Measurements from ENCODE around the gene CAPN2.
A peak's percentile ranks its signal among the peaks of the same experiment; 100 is the strongest.

The CAPN2 gene

DNA sequence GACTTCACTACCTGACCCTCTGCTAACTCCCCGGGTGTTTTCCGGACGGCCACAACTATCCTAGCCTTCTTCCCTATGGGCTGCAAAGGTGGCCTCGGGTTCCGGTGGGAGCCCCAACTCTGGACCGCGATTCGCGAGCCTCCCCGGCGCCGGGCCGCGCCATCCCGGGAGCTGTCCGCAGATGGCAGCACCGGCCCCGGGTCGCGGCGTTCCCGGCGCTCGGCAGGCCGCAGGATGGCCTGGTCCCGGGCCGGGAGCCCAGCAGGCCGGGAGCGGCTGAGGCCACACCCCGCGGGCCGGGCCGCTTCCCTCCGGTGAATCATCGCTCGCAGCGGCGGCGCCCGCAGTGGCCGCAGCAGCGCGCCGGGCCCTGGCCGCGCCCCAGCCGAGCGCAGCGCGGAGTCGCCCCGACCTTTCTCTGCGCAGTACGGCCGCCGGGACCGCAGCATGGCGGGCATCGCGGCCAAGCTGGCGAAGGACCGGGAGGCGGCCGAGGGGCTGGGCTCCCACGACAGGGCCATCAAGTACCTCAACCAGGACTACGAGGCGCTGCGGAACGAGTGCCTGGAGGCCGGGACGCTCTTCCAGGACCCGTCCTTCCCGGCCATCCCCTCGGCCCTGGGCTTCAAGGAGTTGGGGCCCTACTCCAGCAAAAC, at the start of gene CAPN2:
Gene CAPN2 (plus strand): TSS at position 346 of the 656 bp plus-strand sequence. CDS start 102 bp downstream, at position 448.
- peak in 1 of 4 experiments; percentile 44 for DNase-seq (ENCODE audit: low read depth in 4 of 4, low spot score in 1 of 4)

DNA sequence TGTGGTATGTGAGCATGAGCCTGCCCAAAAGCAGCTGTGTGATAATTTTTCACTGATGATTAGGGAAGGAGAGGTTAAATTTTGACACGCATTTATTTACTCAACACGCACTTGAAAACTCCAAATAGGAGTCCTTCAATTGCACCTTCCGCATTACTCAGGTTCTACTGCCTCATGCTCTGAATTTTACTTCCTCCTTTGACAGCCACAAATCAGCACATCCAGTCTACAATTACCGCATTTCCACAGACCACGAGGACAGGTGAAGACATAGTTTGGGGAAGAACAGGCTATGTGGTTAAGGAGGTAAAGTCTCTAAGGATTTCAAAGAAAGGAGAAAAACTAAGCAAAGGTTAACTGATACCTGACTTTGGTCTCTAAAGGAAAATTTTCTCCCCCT, 49.4 kb upstream of the CAPN2 start:
- DNase-seq (ENCODE audit: low read depth in 4 of 4, low spot score in 1 of 4), result no peak

DNA sequence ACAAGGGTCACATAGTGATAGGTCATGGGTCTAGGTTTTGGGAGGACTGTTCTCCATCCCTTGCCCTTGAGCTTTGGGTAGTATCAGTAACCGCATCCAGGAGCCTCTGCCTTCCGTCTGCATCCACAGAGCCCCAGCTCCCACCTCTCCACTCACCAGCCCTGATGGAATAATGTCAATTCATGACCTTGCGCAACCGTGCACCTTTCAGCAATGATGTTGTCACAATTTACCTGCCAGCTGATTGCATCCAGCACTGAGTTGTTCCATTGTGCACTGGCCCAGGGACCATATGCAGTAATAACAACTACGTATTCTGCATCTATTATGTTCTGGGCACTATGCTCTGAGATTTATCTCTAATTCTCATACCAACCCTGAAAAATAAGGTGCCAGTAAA, 48.2 kb upstream of the CAPN2 start:
- no peak for DNase-seq (ENCODE audit: low read depth in 4 of 4, low spot score in 1 of 4)

DNA sequence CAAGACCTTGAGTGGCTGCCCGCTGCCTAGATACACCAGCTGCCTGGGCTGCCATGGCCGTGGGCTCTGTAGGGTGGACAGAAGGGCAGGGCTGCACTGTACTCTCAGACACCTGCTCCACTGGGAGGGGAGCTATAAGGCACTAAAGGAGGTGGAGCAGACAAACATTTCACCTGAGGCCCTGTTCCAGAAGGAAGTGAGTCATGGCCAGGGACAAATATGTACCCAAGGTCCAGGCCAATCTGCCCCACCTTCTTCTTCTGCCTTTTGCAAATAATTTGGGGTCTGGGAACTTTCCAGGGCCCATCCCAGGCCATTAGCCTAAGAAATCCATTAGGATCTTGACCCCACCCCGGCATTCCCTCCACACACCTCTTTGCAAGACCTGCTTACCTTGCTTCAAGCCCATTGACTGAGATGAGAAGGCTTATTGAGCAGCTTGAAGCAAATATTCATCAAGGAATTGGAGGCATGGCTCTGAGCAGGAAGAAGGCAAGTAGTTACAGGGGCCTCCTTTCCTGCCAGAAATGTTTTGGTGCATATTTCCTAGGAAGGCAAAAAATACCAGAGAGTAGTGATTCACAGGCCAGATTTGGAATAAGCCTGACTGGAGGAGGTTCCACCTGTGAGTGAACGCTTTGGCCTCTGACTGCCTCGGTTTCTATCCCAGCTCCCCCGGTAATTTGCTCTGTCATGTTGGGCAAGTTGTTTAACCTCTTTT, 46.6 kb upstream of the CAPN2 start, which contains the start of gene CAPN8:
Gene CAPN8 (minus strand): TSS at position 110 of the 721 bp plus-strand sequence. CDS start 55 bp downstream, at position 55.
- DNase-seq (ENCODE audit: low read depth in 4 of 4, low spot score in 1 of 4), result no peak

DNA sequence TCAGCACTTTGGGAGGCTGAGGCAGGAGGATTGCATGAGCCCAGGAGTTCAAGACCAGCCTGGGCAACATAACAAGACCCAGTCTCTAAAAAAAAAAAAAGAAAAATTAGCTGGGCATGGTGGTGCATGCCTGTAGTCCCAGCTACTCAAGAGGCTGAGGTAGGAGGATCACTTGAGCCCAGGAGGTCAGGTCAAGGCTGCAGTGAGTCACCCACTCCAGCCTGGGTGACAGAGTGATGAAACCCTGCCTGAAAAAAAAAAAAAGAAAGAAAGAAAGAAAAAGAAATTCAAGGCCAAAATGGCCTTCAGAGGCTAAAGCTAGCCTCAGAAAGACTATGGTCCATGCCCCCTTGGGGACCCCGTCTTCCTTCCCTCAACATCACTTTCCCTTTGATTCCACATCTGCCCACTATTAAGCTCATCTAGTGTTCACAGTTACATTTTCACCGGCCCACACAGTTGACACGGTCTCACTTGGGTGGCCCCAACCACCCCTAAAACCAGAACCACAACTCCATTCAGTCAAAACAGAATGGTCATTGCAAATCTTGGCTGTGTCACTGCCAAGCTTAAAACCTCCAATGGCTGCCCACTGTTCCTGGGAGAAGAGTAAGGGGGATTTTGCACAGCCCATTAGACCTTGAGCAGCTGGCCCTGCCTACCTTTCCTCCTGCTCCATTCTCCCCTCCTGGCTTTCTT, 44.7 kb upstream of the CAPN2 start:
- no peak for DNase-seq (ENCODE audit: low read depth in 4 of 4, low spot score in 1 of 4)

DNA sequence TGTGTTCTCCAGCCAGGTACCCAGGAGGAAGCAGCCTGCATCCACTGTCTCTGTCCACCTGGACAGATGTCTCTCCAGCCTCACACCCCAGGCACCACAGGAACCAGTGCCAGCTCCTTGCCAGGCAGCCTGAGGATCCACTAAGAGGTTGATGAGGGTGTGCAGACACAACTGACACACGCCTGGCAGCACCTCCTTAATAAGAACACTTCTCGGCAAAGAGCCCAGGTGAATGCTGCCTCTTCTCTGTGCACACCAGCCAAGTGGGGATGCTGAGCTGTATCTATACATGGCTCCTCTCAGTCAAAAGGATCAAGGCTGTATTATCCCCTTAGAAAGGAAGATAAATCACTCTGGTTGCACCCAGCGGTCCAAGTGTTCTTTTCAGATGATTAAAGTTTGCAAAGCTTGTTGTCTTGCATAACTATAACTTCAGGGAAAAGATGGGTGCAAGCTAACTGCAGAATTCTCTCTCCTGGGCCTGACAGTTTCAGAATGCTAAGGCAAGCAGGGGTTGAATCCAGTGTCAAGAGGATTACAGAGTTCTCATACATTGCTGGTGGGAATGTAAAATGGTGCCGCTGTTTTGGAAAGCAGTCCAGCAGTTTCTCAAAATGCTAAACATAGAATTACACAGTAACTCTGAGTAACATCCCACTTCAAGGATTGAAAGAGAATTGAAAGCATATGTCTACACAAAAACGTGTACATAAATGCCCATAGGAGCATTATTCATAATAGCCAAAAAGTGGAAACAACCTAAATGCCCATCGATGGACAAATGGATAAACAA, 43.1 kb upstream of the CAPN2 start:
- no peak for DNase-seq (ENCODE audit: low read depth in 4 of 4, low spot score in 1 of 4)

DNA sequence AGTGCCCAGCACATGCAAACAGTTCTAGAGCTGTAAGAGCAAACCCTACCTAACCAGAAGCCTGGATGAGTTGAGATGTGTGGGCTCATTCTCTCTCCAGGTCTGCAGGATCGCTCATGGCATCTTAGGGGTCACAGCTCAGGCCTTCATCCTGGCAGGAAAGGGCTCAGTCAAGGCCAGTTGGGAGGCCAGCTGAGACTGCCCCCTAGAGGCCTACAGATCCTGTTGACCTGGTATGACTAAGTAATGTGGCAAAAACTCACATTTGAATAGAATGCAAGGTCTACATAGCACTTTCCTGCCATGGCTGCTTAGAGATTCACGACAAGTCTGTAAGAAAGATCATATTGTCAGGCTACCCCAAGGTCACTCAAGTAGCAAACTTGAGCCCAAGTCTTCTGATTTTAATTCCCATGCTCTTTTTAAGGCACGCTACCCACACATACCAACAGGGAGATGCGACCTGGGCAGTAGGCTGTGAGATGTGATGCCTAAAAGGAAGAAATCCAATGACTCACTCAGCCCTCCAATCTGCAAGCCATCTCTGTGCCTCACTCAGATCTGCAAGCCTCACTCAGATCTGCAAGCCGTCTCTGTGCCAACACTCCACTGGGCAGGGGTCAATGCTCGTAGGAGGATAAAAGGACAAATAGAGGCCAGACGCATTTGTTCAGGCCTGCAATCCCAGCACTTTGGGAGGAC, 41.7 kb upstream of the CAPN2 start:
- no peak for DNase-seq (ENCODE audit: low read depth in 4 of 4, low spot score in 1 of 4)

DNA sequence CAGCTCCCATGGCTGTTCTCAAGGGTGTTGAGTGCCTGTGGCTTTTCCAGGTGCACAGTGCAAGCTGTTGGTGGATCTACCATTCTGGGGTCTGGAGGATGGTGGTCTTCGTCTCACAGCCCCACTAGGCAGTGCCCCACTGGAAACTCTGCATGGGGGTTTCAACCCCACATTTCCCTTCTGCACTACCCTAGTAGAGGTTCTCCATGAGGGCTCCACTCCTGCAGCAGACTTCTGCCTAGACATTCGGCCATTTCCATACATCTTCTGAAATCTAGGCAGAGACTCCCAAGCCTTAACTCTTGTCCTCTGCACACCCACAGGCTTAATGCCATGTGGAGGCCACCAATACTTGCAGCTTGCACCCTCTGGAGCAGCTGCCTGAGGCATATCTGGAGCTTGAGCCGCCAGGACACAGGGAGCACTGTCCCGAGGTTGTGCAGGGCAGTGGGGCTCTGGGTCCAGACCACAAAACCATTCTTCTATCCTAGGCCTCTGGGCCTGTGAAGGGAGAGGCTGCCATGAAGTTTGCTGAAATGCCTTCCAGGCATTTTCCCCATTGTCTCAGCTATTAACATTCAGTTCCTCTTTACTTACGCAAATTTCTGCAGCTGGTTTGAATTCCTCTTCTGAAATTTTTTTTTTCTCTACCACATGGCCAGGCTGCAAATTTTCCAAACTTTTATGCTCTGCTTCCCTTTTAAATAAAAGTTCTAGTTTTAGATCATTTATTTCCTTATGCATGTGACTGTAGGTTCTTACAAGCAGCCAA, 38.0 kb upstream of the CAPN2 start:
- DNase-seq (ENCODE audit: low read depth in 4 of 4, low spot score in 1 of 4), result no peak

DNA sequence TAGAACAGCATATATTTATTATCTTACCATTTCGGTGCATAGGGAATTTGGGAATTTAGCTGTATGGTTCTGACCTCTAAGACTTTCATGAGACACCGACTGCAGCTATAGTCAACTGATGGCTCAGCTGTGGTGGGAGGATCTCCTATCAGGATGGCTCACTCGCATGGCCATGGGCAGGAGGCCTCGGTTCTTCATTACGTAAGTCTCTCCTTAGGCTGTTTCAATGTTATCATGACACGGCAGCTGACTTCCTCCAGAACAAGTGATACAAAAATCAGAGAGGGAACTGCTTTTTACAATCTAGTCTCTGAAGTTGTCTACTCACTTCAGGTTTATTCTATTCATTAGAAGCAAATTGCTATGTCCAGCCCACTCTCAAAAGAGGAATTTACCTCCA, 33.5 kb upstream of the CAPN2 start:
- DNase-seq (ENCODE audit: low read depth in 4 of 4, low spot score in 1 of 4), result no peak

DNA sequence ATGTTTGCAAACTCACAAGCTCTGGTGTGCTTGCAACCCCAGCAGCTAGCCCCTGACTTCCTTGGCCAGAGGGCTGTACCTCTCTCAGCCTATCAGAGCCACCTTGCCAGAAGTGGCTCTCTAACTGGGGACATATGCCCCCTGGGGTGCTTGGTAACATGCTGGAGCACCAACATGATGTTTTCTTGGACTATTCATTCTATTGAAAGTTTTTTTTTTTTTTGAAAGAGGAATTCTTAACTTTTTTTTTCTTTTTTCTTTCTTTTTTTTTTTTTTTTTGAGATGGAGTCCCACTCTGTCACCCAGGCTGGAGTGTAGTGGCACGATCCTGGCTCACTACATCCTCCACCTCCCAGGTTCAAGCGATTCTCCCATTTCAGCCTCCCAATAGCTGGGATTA, 32.2 kb upstream of the CAPN2 start:
- DNase-seq (ENCODE audit: low read depth in 4 of 4, low spot score in 1 of 4), result no peak

DNA sequence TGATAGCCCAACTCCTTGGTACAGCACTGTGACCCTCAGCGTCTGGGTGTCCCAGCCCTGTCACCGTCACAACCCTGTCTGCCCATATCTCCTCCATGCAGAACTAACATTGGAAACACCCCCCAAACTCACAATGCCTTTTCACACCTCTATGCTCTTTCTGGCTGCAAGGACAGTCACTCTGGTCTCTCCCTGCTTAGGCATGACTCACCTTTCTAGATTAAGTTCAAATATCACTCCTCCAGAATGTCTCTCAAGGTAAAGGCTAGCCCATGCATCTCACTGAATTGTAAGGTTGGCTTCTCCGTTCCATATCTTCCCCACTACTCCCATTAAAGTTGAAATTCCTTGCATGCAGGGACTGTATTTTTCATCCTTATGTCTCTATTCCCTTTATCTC, 29.8 kb upstream of the CAPN2 start:
- DNase-seq (ENCODE audit: low read depth in 4 of 4, low spot score in 1 of 4), result no peak

DNA sequence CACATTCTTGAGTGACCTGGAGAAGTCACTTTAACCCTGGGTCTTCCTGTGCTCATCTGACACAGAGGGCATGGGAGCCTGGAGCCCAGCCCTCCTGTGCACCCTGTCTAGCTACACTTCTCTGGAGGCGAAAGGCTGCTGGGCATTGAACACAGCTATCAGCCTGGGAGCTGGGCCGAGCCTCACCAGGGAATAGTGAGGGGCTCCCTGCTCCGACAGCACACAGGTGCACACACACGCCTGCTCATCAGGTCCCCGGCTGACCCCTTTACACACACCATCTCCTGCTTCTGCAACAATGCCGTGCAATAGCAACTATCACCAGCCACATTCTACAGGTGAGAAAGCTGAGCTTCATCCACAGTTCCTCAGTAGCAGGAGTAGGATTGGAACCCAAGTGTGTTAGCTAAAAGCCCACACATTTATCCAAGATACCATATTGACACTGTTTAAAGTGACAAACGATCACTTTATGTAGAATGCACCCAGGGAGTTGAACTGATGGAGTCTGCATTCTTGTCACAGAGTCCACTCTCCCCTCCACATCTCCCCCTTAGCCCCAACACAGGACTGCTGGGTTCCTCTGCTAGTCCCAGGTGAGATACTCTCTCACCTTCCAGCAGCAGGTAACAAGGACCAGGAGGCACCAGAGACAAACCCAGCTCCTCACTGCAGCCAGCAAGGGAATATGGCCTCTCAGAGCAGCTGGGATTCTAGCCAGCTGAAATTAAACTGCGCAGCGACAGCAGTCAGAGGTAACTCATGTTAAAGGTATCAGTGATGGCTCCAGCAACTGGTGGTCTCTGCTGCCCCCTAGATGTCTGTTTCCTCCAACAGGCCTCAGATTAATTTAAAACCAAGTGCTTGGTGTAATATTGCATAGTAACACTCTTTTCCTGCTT, 28.5 kb upstream of the CAPN2 start:
- peak; percentile 24 to 36 (median 29) for DNase-seq (ENCODE audit: low read depth in 4 of 4, low spot score in 1 of 4)

DNA sequence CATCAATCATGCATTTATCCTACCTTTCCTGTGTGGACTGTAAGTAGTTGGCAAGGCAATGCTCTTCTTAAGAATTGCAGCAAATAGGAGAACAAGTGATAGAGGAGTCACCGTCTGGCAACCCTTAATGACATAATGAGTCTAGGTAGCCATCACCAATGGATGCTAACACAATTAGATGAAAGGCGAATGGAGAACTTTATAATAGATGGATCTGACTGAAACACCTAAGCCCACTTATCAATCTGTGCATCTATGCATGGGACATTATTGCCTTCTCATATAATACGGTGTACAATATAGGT, 27.9 kb upstream of the CAPN2 start:
- no peak for DNase-seq (ENCODE audit: low read depth in 4 of 4, low spot score in 1 of 4)

DNA sequence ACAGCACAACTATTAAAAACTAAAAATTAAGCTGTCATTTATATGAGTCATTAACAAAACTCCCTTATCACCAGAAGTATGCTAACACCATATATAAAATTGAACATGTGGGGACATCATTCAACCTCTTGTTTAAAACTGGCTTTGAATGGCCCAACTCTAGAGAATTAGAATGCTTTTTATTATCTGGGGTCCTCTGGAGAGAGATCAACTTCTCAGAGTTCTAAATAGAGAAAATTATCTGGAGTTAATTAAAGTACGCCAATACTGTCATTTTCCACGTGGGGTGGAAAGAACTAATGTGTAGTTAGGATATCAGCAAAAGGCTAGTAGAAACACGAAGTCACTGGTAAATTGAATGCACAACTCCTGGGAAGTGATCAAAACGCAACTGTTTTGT, 21.2 kb upstream of the CAPN2 start:
- DNase-seq (ENCODE audit: low read depth in 4 of 4, low spot score in 1 of 4), result no peak

DNA sequence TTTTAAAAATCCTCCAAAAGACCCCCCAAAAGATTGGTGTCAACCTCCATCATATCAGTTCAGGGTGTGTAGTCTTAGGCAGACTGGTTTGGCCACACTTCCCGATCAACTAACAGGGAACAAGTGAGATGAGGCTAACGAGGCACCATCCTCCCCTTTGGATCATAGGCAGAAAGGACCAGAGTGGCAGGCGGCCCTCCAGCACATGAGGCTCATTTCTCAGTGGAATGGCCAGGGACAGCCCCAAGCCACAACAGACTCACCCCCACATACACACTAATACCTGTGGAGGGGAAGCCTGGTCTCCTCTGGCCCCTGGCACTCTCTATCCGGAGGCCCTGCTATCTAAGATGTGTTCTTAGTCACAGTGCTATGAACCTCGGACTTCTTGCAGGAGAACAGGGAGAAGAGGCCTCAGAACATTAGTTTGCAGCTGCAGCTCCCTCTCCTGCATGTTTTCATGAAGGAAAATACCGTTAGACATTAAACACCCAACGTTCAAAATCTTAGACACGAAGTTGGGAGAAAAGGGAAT, 17.3 kb upstream of the CAPN2 start:
- DNase-seq (ENCODE audit: low read depth in 4 of 4, low spot score in 1 of 4), result no peak

DNA sequence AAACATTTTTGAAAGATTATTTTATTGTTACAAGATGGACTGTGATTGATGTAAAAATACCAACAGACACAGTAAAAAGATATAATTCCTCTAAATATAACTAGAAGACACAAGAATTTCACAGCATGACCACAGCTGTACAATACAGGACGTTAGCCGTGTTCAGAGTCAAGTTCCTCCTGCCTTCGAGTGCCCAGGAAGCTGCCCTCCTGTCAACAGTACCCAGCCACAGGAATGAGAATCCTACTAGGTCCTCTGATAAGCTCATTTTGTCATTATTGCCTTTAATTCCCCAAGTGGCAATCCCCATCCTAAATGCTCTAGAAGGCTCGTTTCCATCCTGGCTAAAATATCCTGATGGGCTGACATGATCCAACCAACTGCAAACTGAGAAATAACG, 16.4 kb upstream of the CAPN2 start:
- DNase-seq (ENCODE audit: low read depth in 4 of 4, low spot score in 1 of 4), result no peak

DNA sequence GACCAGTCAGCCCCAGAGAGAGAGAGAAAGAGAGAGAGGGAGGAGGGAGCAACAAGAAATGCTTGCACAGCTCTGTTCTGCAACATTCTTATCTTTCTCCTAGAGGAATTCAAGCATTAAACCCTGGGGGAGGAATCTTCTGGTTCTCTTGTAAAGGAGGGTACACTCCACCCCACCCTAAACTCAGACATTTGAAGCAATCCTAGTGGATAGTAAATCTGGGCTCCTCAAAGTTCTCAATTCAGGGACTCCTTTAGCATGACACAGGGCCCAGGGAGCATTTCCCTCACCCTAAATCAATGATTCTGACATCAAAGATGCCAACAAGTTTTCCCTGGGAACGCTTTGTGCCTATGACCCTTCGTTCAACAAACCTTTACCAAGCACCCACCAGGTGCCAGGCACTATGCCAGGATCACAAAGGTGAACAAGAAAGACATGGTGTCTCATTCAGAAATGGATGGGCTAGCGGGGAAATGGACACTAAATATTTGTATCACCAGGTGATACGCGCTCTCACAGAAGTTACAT, 11.9 kb upstream of the CAPN2 start:
- DNase-seq (ENCODE audit: low read depth in 4 of 4, low spot score in 1 of 4), result no peak

DNA sequence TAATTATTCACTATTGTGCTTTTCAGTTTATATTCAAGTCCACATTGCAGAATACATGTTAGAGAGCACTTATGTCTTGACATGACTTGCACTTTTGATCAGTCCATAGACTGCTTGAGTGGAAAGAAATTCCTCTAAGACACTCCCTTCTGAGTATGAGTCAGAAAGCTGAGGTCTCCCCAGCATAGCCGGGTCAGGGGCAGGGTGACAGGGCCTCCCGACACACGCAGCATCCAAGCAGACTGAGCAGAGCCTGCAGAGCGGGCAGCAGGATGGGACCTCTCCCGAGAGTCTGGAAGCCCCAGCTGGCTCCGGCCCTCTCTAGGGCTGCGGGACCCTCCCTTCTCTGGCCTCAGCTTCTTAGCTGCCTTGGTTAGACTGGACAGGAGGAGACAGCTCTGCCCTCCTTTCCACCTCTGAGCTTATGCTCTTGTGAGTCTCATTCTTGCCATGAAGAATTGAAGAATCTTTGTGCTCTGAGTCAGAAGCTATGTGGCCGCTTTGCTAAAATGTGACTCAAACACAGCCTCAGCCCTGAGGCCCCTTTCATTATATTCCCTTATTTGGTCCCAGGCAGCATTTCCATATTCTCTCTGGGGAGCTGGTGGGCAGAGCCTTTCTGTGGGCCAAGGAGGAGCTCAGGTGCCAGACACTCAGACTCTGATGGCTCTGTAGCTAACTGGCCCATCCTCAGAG, 11.2 kb upstream of the CAPN2 start:
- peak in 1 of 4 experiments; percentile 40 for DNase-seq (ENCODE audit: low read depth in 4 of 4, low spot score in 1 of 4)

Data from stimulated activated CD4-positive, alpha-beta T cell treated with anti-CD3 and anti-CD28 coated beads, Interleukin-1b, Interleukin-23, amount 100 ng/mL, for 24 hours (primary cell).